22Rv1 (cell line): ENCODE results near the gene HOMER1.

Experiments used
- CTCF ChIP-seq: fragments of 450-650 bp; IDR thresholded peaks from 2 replicates; pipeline ENCODE4 v1.5.1; 2017; ENCODE audit warnings: mild to moderate bottlenecking
- ZFX ChIP-seq: fragments of 450-650 bp; IDR thresholded peaks from 2 replicates; pipeline ENCODE4 v1.6.1; 2017; ENCODE audit warnings: antibody characterized with exemption, borderline replicate concordance

- no peak for TF ChIP-seq CTCF
- no peak for TF ChIP-seq ZFX
These were observed 90.6 kb downstream of the HOMER1 start for GRCh38 chr5:79423296-79423695.
